Astrocyte (in vitro differentiated cells and primary cell): ENCODE data around the gene ITPK1. TPM values are rescaled to one million over a fixed set of nuclear protein-coding genes. Genes with fewer than 3 reads are reported as not detected.

ENCODE experiments used
- DNase-seq: peaks from one replicate; pipeline ENCODE4 v3.0.0-alpha.2; 2010; ENCODE audit warnings: low read depth
- FAIRE-seq: peaks from 2 replicates; lab custom pipeline; 2011; peaks lifted over from hg19 to GRCh38; lab: Jason Lieb, UNC
- H2AFZ ChIP-seq: 2 replicates; pipeline ENCODE4 v1.6.0; 2012; ENCODE audit warnings: low read depth, low read length, inconsistent platforms
- H3K27ac ChIP-seq: 2 replicates; pipeline ENCODE4 v1.5.1; 2011; ENCODE audit warnings: low read depth, low read length, inconsistent platforms
- H3K27me3 ChIP-seq: 2 replicates; pipeline ENCODE4 v1.6.0; 2011; ENCODE audit warnings: low read length, inconsistent platforms; ENCODE audit not compliant: insufficient read depth
- H3K36me3 ChIP-seq: 2 replicates; pipeline ENCODE4 v1.5.1; 2011; ENCODE audit warnings: low read length, inconsistent platforms; ENCODE audit not compliant: insufficient read depth
- H3K4me1 ChIP-seq: 2 replicates; pipeline ENCODE4 v1.5.1; 2011; ENCODE audit warnings: low read length, inconsistent platforms; ENCODE audit not compliant: insufficient read depth
- H3K4me2 ChIP-seq: 2 replicates; pipeline ENCODE4 v1.6.0; 2012; ENCODE audit warnings: low read length, inconsistent platforms
- H3K4me3 ChIP-seq: 2 replicates; pipeline ENCODE4 v1.5.1; 2011; ENCODE audit warnings: low read depth, mild to moderate bottlenecking, low read length, inconsistent platforms; ENCODE audit not compliant: insufficient read depth
- H3K79me2 ChIP-seq: 2 replicates; pipeline ENCODE4 v1.6.0; 2012; ENCODE audit warnings: mild to moderate bottlenecking, low read length, inconsistent platforms; ENCODE audit not compliant: insufficient read depth
- H3K9ac ChIP-seq: 2 replicates; pipeline ENCODE4 v1.6.0; 2012; ENCODE audit warnings: mild to moderate bottlenecking, low read length, inconsistent platforms
- H3K9me3 ChIP-seq: 2 replicates; pipeline ENCODE4 v1.5.1; 2012; ENCODE audit warnings: low read depth, mild to moderate bottlenecking, low read length, inconsistent platforms; ENCODE audit not compliant: insufficient read depth
- H4K20me1 ChIP-seq: 2 replicates; pipeline ENCODE4 v1.6.0; 2012; ENCODE audit warnings: low read length, inconsistent platforms; ENCODE audit not compliant: insufficient read depth
- H3K27ac Mint-ChIP-seq: one replicate; pipeline ENCODE4 v1.8.0; 2021; ENCODE audit warnings: mild to moderate bottlenecking, mixed read lengths; ENCODE audit not compliant: unreplicated experiment
- H3K27me3 Mint-ChIP-seq: one replicate; pipeline ENCODE4 v1.8.0; 2021; ENCODE audit warnings: low read depth, mixed read lengths; ENCODE audit not compliant: unreplicated experiment
- H3K36me3 Mint-ChIP-seq: one replicate; pipeline ENCODE4 v1.8.0; 2021; ENCODE audit warnings: low read depth, mixed read lengths; ENCODE audit not compliant: unreplicated experiment
- H3K4me1 Mint-ChIP-seq: one replicate; pipeline ENCODE4 v1.8.0; 2021; ENCODE audit warnings: low read depth, mixed read lengths; ENCODE audit not compliant: unreplicated experiment
- H3K4me3 Mint-ChIP-seq: one replicate; pipeline ENCODE4 v1.8.0; 2021; ENCODE audit warnings: mild to moderate bottlenecking, moderate library complexity, mixed read lengths; ENCODE audit not compliant: unreplicated experiment
- H3K9me3 Mint-ChIP-seq: one replicate; pipeline ENCODE4 v1.8.0; 2021; ENCODE audit warnings: mild to moderate bottlenecking, mixed read lengths; ENCODE audit not compliant: unreplicated experiment
- CTCF ChIP-seq: IDR thresholded peaks from 2 replicates; pipeline ENCODE4 v1.5.1; 2011; ENCODE audit warnings: low read depth, mild to moderate bottlenecking, inconsistent platforms, low read length, moderate library complexity; ENCODE audit not compliant: insufficient read depth
- EZH2 ChIP-seq: IDR thresholded peaks from 2 replicates; pipeline ENCODE4 v1.6.1; 2012; ENCODE audit warnings: mild to moderate bottlenecking, low read length, inconsistent platforms; ENCODE audit not compliant: insufficient read depth
- total RNA-seq: library from RNA; stranded (reverse); gene quantifications from 2 replicates; pipeline ENCODE4 v1.2.1, GENCODE V29; 2021

Gene ITPK1
- total RNA-seq, 1 donor from 2014 or later, result 13.0 TPM

- Mint-ChIP-seq H3K27me3 (peaks cover 24% of the 10 kb centered on the region), H3K36me3 (no peaks in the 10 kb centered on the region), H3K27ac (no peak overlapping the region), H3K4me3 (peak overlapping the region; percentile 66), H3K4me1 (peaks cover 31% of the 10 kb centered on the region), H3K9me3 (no peaks in the 10 kb centered on the region)
- Histone ChIP-seq H3K36me3 (no peaks in the 10 kb centered on the region), H3K27ac (no peak overlapping the region), H4K20me1 (peaks cover 63% of the 10 kb centered on the region), H3K79me2 (no peaks in the 10 kb centered on the region), H3K4me3 (no peak overlapping the region), H3K4me1 (peaks cover 33% of the 10 kb centered on the region), H3K27me3 (peaks cover 3% of the 10 kb centered on the region), H3K9me3 (no peaks in the 10 kb centered on the region), H3K9ac (no peak overlapping the region), H2AFZ (no peak overlapping the region), H3K4me2 (peak overlapping the region; percentile 66)
- FAIRE-seq, result no peak
- TF ChIP-seq EZH2 (no peak), CTCF (no peak)
- peak; percentile 78 for DNase-seq
Observed at GRCh38 chr14:93007225-93007997, 108.3 kb downstream of the ITPK1 start.

GRCh38 chr14:93006567-93007051 lies 109.1 kb downstream of the ITPK1 start:
- DNase-seq (peak; percentile 39), FAIRE-seq (no peak)
- no peak for TF ChIP-seq CTCF
- no peak for TF ChIP-seq EZH2
- peak overlapping the region; percentile 12 for H3K9ac ChIP-seq
- H3K79me2 ChIP-seq, result no peaks in the 10 kb centered on the region
- no peak overlapping the region for H3K4me3 ChIP-seq
- H3K27me3 ChIP-seq, result peaks cover 3% of the 10 kb centered on the region
- peaks cover 19% of the 10 kb centered on the region for H3K27me3 Mint-ChIP-seq
- peaks cover 33% of the 10 kb centered on the region for H3K4me1 ChIP-seq
- no peak overlapping the region for H3K27ac ChIP-seq
- H3K36me3 ChIP-seq, result no peaks in the 10 kb centered on the region
- no peaks in the 10 kb centered on the region for H3K9me3 Mint-ChIP-seq
- H3K4me1 Mint-ChIP-seq, result peaks cover 31% of the 10 kb centered on the region
- H3K4me3 Mint-ChIP-seq, result no peak overlapping the region
- no peaks in the 10 kb centered on the region for H3K36me3 Mint-ChIP-seq
- no peaks in the 10 kb centered on the region for H3K9me3 ChIP-seq
- H2AFZ ChIP-seq, result no peak overlapping the region
- peaks cover 57% of the 10 kb centered on the region for H4K20me1 ChIP-seq
- peak overlapping the region; percentile 66 for H3K4me2 ChIP-seq
- no peak overlapping the region for H3K27ac Mint-ChIP-seq

GRCh38 chr14:93005838-93006237 lies 109.9 kb downstream of the ITPK1 start:
- FAIRE-seq, result no peak
- peaks cover 31% of the 10 kb centered on the region for H3K4me1 Mint-ChIP-seq

More at GRCh38 chr14:93005838-93006237, 109.9 kb downstream of the ITPK1 start:
- H3K9me3 ChIP-seq, result no peaks in the 10 kb centered on the region
- H3K36me3 ChIP-seq, result no peaks in the 10 kb centered on the region
- H2AFZ ChIP-seq, result no peak overlapping the region
- Mint-ChIP-seq H3K4me3 (no peak overlapping the region), H3K9me3 (no peaks in the 10 kb centered on the region), H3K27ac (no peak overlapping the region), H3K36me3 (no peaks in the 10 kb centered on the region), H3K27me3 (peaks cover 19% of the 10 kb centered on the region)
- H3K4me3 ChIP-seq, result no peak overlapping the region
- peaks cover 57% of the 10 kb centered on the region for H4K20me1 ChIP-seq
- no peak for DNase-seq
- peaks cover 33% of the 10 kb centered on the region for H3K4me1 ChIP-seq
- H3K27me3 ChIP-seq, result peaks cover 3% of the 10 kb centered on the region
- H3K4me2 ChIP-seq, result peak overlapping the region; percentile 66
- H3K9ac ChIP-seq, result no peak overlapping the region
- no peak for TF ChIP-seq CTCF
- no peak for TF ChIP-seq EZH2
- no peaks in the 10 kb centered on the region for H3K79me2 ChIP-seq
- no peak overlapping the region for H3K27ac ChIP-seq
